HG03457 (cell line): ENCODE results near the gene SND1.

ENCODE experiments used
- ATAC-seq: cut with Tn5 transposase; IDR thresholded peaks from one replicate; pipeline ENCODE4 v1.9.1; 2021; ENCODE audit warnings: moderate number of reproducible peaks; ENCODE audit not compliant: unreplicated experiment

Gene SND1

DNA sequence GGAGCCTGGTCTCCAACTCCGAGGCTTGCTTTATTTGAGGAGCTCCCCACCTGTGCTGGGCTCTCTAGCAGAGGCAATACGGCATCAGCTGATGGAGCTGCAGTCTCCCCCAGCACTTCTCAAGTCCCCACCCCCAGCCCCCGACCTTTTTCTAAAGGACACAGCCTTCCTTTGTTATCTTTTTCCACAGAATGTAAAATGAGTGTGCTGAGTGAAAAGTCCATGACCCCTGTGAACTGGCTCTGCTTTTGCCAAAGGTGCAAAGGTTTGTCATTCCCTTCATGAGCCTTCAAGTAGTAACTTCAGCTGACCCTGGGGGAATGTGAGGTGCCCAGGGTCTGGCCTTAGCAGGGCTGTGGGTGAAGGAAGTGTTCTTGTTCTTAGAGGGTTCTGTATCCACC lies 353.8 kb downstream of the SND1 start:
- ATAC-seq, result no peak

GRCh38 chr7:128006550-128007302 lies 354.7 kb downstream of the SND1 start:
- no peak for ATAC-seq

DNA sequence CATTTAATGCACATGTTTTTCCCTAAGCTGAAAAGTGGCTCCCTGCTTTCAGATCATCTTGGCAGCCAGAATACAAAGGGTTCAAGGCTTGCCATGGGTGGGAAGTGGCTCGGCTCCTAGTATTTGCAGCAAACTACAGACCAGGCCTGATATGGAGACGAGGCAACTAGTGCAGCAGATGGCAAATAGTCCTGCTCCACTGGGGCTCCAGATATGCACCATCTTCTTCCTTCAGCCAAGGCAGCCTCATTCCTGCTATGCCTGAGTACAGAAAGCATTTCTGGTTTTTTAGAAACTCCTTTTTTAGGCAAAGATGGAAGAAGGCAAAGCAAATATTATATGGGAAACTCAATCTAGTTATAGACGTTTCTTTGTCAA lies 355.3 kb downstream of the SND1 start:
- no peak for ATAC-seq

- no peak for ATAC-seq
Measured at GRCh38 chr7:128008141-128008540, 356.1 kb downstream of the SND1 start.

DNA sequence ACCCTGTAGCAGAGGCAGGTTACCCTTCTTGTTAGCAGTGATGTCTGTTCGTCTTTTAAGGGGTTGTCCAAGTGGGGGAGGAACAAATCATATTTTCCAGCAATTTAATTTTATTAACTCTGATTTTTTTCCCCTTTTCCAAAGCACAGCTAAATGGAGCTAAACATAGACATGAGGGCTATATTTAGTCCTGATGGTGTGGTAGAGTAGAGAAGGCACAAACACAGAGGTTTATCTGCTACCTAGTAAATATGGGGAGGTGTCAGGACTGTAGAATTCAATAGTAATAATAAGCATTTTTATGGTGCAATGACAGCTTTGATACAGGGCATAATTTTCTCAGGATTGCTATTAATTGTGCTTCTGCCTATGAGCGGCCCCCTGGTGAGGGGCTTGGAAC lies 356.8 kb downstream of the SND1 start:
- ATAC-seq, result no peak

GRCh38 chr7:128010391-128011127 lies 358.6 kb downstream of the SND1 start:
- ATAC-seq, result no peak

DNA sequence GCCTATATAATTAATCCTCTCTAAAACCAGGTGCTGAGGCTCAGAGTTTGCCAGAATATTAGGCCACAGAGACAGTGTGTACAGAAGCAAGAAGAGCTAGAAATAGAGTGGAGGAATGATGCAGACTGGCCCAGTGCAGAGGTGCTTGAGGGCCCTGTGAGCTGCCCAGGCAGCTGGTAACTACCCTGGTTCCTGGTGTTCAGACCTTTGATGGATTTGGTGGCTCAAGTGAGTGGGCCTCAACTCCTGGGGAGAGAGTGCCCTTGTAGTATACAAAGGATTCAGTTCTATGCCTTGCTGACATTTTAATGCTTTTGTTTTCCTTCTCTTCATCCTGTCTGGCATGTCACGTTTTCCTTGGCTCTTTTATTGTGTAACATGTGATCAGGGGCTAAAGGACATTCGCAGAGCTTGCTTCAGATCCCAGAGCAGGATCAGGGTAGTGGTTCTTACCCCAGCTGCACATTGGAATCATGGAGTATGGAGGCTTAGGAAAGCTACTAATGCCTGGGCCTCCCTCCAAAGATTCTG lies 359.2 kb downstream of the SND1 start:
- ATAC-seq, result no peak

GRCh38 chr7:128014811-128015210 lies 362.8 kb downstream of the SND1 start:
- ATAC-seq, result no peak

DNA sequence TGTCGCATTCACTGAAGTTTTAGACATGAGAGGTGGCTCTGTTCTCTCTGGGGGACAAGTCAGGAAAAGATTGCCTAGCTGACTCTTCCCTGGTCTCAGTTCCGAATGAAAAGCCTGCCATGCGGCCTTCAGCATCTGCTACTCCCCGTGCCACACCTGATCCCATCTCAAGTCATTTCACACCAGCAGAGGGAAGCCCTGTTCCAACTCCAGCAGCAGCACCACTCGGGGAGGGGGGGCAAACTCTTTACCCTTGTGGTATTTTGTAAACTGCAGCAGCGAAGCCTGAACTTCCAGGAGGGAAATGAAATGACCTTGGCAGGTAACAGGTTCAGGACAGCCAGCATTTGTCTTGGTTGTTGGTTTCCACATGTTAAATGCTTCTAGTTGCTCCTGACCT lies 365.5 kb downstream of the SND1 start:
- ATAC-seq, result no peak

- ATAC-seq, result no peak
Measured at GRCh38 chr7:128017862-128018845, 366.2 kb downstream of the SND1 start.

- ATAC-seq, result no peak
Measured at GRCh38 chr7:128019288-128019687, 367.3 kb downstream of the SND1 start.

DNA sequence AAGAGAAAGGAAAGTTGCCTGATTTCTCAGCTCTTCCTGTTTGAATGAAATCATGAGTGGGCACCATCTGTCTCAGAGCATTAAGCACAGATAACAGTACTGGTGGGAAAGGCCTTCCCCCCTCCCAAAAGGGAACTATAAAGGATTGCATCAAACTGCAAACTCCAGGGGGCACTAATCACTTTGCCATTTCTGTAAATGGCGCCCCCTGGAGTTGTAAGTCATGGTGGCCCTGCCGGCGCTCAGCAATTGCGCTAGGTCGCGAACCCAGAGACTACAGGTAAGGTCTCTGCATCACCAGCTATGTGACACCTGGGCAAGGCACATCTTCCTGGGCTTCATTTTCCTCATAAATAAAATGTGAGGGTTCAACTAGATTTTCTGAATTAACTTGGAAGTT lies 368.2 kb downstream of the SND1 start:
- ATAC-seq, result no peak

DNA sequence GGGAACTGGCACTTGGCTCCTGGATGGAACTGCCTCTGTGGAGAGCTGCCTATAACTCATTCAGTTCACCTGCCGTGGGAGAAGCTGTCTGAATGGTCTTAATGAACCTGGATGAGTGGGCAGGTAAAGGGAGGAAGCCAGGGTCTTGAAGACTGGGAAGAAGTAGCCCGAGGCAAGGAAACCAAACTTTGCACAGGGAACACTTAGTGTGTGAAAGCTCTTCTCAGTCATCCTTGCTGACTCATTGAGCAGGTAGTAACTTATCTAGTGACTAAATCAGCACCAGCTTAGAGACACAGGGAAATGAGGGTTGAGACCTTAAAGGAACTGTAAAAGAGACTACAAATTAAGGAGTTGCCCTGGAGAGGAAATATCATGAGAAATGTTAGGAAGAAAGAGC lies 369.4 kb downstream of the SND1 start:
- no peak for ATAC-seq

GRCh38 chr7:128022631-128023532 lies 370.9 kb downstream of the SND1 start:
- no peak for ATAC-seq

DNA sequence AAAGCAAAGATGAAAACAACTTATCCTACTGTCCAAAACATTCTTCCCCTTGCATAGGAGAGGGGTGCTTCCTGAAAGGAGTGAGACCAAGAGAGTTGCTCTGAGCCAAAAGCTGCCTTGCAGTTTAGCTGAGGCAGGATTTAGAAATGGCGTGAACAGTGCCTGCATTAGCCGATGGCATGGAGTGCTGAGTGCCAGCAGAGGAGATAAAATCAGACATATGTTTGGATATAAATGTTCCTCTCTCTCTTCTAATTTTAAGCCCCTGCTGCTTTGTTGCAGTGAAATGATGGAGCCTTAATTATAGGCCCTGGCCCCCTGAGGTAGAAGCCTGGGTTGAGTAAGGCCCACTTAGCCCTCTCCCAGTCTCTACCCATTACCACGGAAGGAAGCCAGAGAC lies 372.2 kb downstream of the SND1 start:
- no peak for ATAC-seq

GRCh38 chr7:128025380-128025779 lies 373.4 kb downstream of the SND1 start:
- no peak for ATAC-seq

DNA sequence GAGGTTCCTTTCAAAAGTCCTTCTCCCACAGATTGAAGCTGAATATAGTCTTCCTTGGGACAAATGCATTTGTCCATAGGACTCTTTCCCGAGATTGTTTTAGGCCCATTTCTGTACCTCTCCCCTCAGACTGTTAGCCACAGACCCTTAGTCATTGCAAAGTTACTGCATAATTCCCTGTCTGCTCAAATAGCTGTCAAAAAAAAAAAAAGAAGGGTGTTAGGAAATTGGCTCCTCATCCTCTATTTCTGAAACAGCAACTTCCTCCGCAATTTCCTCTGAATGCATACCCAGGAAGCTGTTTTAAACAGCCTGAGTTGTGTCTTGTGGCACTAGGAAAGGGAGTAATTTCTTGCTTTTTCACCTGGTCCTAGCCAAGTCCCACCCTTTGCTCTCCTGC lies 373.8 kb downstream of the SND1 start:
- no peak for ATAC-seq

DNA sequence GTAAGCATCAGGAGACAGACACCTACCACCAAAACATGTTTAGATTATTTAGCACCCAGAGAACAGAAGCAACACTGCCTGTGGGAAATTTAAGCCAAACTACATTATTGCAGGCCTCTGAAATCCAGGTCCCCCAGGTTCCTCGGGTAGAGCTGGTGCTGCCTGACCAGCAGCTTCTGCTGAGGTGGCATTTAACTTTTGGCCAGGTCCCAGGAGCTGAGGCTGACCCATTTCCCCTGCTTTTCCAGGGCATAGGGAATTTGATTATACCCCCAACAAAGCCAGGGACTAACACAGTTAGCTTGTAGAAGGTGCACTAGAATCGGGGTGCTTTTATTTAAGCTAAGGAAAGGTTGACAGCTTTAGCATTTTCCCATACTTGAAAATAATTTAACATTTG lies 374.6 kb downstream of the SND1 start:
- no peak for ATAC-seq

DNA sequence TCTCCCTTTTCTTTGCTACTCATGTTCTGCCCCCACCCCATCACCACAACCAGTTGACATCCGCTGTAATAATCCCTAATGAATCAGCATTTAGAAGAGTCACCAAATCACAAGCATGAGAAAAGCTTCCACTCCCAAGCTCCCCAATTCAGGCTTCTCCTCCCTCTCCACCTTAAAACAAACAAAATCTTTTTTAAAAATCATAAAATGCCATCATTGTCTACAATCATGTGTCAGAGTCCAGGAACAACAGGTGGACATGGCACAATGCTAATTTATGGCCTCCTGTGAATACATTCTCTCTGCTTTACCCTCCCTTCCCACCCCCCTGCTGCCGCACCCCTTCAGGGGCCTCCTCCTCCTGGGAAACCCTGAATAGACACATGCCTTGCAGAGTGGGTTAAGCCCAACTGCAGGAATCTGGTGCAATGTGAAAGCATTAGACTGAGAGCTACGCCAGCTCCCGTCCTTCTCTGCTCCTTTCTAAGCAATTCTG lies 375.5 kb downstream of the SND1 start:
- no peak for ATAC-seq

DNA sequence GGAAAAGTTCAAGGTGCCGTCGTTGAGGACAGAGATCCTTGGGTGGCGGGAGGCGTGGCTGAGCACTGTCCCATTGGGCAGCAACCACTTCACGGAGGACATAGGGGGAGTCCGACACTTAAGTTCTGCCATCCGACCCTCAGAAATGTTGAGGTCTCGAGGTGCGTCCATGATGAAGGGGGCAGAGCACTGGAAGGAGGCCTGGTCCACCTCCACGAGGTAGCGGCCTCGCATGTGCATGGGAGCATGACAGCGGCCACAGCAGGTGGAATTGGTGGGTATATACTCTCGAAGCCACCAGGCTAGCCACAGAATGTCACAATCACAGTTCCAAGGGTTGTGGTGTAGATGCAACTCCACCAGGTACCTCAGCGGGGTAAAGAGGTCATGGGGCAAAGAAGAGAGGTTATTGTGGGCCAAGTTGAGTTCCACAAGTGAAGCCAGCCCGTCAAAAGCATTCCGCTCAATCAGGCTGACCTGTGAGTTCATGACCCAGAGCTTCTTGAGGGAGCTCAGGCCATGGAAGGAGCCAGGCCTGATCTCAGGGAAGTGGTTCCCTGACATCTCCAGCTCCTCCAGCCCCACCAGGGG lies 377.5 kb downstream of the SND1 start:
- ATAC-seq, result no peak
